Stimulated activated CD8-positive, alpha-beta memory T cell treated with anti-CD3 and anti-CD28 coated beads, Interleukin-15, amount 100 ng/mL, for 24 hours (primary cell): ENCODE results near the gene MAFB.

Experiments used
- DNase-seq: peaks from one replicate; pipeline ENCODE4 v3.0.0-alpha.2; 2020; ENCODE audit warnings: low read depth

MAFB gene

DNA sequence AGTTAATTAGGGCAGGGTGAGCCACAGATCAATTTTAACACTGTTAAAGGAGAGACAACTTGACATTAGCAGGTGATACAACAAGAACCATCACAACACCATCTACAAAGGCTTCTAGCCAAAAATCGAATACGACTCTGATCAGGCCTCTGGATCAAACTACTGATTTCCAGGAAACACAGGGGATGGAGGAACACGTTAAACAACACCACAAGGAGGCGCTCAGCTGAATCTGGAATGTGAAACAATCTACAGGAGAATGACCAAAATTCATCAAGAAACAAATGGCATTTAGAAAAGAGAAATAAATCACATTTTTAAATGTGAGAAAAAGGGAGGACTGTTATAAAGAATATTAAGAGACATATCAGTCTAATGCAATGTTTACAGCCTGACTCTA, 13.5 kb upstream of the MAFB start:
- no peak for DNase-seq

DNA sequence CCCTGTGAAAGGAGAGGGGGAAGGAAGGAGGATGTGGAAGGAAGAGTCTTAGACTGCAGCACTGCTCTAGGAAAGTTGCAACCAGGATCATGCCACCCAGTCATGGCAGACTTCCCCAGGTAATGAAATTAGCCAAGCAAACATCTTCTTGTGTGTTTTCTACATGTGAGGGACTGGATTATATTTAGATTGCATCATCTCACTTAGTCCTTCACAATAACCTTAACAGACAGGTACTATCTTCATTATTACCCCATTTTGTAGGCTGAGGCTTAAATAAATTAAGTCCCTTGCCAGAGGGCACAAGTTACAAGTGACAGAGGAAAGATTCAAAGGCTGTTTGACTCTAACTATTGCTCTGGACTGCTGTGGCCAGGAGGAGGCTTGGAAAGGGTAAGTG, 9.7 kb upstream of the MAFB start:
- no peak for DNase-seq

DNA sequence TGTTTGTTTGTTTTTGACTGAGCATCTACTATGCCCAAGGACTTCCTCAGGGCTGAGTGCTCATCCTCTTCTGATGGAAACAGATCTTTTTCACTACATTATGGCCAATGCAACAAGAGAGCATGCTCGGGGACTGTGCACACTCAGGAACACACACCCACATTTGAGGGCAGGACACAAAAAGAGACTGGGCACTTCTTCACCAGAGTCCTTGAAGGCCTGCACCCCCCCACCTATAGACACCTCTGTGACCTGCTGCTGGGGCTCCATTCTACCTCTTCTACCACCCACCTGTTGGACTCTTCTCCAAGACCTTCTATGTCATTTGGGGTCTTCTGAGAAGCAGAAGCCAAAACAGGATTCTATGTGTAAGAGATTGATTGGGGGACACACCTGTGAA, 9.2 kb upstream of the MAFB start:
- no peak for DNase-seq

DNA sequence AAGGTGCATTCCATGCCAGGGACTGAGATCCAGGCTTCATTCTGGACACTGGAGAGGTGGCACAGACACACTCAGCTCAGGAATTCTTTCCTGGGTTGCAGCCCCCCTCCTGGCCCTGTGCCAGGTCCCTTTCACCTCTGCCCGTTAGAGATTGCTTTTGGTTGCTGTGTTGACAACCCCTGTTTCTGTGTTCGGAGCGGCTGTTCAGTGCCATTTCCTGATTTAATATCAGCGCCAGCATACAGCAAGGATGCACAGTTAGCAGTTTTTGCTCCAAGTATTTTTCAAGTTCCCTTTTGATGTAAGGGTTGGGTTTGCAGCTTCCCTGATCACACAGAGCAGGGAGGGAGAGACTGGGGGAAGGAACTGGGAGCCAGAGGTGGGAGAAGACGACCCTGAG, 8.5 kb upstream of the MAFB start:
- no peak for DNase-seq

DNA sequence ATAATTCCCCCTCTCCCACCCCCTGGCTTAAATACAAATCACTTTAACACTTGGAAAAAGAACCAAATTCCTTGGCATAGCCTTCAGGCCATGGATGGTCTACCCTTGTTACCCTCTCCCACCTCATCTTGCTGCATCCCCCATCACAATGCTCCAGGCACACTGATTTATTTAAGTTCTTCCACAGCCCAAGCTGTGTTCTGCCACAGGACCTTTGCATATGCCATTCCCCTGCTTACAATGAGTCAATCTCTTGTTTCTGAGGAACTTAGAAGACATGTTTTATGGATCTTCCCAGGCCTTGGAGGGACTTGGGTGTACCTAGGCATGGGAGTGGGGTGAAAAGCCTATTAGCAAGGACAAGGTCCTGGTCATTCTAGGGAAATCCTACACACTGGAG, 6.2 kb upstream of the MAFB start:
- DNase-seq: no peak

DNA sequence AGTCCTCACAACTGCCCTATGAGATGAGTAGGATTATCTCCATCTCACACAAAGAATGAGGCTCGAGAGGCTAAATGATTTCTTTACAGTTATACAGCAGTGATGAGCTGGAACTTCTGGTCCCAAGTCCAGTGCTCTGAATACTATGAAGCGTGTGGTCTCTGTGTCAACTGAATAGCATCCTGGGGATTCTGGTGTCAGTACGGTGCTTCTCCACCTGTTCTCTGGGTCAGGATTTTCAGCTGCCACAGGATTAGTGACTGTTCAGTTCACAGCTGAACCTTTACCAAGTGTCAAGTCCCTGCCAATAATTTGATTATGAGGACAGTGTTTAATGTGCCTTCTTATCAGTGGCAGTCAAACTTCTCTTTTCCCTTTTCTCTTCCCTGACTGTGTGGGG, 5.2 kb upstream of the MAFB start:
- DNase-seq: no peak

DNA sequence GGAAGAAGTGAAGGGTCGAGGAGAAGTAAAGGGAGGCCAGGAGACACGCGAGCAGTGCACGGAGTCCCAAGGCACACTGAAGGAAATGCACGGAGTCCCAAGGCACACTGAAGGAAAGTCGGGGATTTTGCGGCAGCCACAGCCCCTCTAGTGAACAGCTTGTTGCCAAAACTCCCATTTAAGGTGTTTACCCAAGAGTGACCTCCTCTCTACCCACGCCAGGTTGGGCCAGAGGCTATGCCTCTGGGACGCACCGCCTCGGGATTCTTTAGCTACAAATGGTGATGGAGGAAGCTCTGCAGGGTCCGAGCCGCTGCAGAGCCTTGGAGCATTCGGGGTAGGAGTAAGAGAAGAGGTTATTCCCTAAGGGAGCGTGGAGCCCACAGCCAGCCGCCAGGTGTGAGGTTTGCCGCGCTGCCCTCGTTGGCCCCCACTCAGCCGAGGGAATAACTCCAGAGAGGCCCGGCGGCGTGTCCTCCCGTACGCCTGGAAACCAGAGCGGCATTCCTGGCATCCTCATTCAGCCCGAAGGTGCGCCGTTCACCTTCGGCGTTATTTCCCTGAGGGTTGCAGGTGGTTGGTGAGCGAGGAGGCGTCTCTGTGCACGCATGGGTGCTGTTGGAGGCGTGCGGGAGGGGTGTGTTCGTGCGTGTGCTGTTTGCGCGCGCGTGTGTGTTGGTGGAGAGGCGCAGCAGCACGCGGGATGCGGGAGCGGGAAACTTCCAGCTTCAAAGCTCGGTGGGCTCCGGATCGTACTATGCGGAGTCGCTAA, 3.4 kb upstream of the MAFB start:
- no peak for DNase-seq

DNA sequence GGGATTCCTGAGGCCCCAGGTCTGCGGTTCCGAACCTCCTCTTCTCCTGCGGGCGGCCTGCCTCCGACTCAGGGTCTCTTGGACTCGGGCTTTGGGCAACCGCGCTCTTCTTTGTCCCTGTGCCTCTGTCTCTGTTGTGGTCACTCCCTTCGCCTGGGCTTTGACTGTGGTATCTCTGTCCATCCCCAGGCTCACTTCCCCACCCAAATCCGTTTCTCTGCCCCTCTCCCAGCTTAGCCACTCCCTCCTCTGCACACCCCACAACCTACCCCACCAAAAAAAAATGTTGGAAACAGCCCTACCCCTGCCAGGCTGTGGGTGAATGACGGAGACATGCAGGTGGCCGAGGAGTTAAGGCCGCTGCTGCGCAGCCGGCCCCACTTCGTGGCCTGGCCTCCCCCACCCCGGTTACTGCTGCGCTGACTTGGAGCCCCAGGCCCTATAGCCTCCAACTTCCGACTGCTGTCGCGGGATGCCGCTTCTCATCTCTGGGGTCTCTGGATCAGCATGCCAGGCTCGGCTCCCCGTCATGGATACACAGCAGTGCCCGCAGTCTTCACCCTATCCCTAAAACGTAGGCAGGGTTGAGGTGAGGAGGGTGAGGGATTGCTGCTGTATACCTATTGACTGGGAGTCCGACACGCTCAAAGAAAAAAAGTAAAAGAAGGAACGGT, 2.7 kb upstream of the MAFB start:
- DNase-seq: no peak

DNA sequence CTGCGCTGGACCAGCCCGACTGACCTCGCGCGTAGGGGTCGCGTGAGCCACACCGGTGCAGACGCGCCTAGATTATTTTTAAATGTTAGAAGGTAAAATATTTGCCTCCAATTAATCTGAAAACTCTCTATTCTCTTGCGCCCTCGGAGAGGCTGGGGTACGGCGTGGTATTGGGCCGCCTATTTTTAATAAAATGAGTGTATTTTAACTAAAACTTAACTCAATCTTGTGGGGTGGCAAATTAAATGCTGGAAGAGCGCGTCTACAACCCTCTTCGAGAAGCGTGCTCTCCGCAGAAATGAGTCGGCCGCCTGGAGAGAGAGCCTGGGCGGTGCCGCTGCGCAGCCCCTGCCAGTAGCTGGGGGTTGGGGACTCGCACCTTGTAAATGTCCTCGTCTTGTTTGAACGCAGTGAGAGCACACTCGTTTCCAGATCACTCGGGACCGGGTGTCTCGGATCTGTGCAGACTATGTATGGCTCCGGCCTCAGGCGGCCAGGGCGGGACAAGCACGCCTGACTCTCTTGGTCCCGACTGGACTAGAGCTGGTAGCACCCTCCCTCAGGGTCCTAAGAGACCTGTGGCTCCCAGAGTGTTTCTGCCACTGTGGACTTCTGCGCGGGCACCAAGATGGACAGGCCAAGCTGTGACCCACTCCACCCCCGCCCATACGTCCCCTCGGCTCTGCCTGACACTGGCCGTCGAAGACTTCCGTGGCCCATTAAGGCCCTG, 2.0 kb upstream of the MAFB start:
- no peak for DNase-seq

DNA sequence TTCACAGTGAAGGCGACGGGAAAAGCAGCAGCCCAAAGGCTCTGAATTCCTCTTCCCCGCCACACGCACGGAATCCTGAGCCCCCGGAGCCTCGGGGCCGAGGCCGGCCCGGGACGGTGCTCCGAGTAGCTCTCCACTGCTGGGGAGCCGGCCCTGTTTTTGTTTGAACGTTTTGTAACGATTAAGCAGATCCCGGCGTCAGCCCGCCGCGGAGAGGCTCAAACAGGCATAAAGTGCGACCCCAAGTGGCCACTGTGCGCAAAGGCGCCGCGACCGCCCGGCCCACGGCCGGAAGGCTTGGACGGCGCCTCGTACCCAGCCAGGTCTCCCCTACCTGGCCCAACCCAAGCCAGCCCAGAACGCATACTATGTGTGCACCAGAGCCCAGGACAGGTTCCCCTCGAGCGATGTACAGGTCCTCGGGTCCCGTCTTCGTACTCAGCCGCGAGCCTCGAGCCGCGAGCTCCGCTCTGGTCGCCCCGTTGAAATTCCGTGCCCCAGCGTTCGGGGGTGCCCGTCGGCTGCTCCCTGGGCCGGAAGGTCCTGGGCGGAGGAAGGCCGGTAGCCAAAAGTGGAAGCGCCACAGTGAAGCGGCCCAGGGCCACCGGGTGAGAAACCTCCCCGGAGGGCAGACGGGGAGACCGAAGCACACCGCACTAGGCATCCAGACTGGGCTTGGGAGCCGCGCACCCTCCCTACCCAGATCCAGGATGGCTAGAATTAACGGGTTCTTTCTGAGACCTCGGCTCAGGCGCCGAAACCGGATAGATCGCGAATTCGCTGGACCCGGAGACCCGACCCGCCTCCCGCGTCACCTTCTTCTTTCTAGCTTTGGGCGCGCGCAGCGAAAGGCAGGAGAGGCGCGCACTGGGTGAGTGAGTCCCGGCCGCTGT, 1.2 kb upstream of the MAFB start:
- peak; percentile 50 for DNase-seq

DNA sequence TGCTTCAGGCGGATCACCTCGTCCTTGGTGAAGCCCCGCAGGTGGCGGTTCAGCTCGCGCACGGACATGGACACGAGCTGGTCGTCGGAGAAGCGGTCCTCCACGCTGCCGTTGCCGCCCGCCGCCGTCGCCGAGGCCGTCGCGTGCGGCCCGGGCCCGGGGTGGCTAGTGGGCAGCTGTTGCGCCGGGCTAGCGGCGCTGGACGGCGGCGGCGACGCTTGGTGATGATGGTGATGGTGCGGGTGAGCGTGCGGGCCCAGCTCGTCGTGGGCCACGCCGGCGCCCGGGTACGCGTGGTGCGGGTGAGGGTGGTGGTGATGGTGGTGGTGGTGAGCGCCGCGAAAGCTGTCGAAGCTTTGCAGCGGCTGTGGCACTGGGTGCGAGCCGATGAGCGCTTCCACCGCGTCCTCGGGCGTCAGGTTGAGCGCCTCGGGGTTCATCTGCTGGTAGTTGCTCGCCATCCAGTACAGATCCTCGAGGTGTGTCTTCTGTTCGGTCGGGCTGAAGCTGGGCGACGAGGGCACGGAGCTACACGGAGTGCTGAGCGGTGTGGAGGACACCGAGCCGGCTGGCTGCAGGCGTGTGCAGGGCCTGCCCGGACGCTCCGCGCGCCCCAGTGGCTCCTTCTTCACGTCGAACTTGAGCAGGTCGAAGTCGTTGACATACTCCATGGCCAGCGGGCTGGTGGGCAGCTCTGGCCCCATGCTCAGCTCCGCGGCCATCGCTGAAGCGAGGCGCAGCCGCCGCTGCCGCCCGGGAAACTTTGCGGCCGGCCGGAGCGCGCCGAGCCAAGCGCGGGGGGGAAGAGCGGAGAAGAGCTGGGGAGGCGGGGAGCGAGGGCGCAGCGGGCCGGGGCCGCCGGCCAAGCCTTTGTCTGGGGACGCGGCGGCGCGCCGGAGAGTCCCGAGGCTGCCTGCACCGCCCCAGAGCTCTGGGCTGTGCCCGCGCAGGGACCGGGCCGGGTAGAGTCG, 622 bp downstream of the MAFB start:
- no peak for DNase-seq

DNA sequence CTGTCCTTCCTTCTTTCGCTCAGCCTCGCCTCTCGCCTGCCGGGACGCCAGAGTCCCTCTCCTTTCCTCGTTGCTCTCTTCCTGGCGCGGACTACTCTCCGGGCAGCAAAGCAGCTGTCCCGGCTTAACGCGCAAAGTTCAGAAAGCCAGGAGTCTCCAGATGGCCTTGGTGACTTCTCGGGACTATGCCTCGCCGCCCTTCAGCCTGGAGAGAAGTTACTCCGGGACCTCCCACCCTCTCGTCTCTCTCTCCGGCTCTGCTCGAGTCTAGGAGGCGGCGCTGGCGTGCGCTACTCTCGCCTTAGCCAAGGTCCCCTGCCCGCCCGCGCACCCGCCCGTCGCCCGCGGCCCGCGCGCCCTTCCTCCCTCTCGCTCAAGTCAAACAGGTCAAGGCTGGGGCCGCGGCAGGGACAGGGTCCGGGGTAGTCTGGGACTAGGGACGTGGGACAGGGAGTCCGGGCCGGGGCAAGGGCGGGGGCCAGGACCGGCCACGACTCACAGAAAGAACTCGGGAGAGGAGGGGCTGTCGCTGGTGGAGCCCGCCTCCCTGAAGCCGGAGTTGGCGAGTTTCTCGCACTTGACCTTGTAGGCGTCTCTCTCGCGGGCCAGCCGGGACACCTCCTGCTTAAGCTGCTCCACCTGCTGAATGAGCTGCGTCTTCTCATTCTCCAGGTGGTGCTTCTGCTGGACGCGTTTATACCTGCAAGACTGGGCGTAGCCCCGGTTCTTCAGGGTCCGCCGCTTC, 1.5 kb downstream of the MAFB start:
- DNase-seq: no peak

DNA sequence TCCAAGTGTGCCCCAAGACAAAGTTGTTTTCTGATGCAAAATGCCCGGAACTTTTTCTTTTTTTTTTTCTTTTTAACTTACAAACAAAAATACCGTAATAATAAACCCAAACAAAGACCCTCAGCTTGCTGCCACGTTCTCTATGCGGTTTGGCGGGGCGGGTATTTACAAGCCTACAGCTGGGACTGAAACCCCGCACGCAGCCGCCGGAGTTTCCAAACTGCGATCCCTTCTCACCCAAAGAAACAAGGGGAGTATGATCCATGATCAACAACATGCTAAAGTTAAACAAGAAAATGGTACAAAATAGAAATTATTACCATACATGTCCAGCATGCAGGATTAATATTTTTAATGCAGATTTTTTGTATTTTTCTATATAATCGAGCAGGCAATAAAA, 2.1 kb downstream of the MAFB start:
- DNase-seq: no peak

DNA sequence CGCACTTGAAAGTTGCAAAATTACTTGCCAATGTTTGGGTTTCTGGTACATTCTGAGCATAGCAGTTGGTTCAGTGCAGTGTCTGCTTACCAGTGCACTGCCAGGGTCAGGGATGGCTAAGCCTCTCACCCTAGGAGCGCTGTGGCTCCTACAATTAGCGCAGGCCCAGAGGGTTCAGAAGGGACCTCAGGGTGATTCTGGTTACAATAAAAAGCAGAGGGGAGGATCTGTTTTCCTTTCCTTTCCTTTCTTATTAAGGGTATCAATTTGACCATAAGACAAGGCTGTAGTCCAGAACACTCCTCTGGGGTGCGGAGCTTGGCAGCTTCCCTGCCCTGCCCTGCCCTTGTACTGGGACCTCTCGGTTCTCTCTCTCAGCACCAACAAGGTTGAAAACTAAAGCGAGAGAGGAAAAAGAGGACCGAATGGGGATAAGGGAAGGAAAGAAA, 2.6 kb downstream of the MAFB start:
- no peak for DNase-seq

DNA sequence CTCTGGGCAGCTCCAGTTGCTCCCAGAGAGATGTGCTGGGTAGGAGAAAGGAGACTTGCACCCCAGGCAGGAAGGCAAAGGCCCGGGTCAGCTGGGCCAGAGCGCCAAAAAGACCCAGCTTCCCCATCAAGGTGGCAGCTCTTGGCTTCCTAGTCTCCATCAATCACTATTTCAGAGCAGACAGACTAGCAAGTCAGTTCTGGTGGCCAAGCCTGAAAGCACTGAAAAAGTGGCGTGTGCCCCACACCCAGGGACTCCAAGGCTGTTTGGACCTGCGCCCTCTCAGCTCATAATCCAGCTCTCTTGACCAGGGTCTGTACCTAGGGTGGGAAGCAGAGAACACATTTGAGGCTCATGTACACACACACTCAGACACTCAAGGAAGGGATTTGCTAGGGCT, 3.7 kb downstream of the MAFB start:
- no peak for DNase-seq

DNA sequence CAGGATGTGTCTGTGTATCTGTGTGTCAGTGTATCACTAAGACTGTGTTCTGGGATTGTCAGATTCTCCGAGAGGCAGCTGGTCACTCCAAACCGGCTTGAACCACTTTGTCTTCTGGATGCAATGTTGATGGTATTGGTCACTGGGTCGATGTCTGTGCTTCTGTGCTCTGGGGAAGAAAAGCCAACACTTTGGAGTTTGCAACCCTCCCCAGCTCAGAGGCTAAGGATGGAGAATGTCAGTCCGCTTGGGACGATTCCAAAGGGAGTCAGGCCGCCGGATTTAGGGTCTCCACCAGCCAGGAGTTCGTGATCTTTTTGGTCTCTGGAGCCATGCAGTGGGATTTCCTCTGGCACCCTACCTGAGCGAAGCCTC, 5.2 kb downstream of the MAFB start:
- no peak for DNase-seq

DNA sequence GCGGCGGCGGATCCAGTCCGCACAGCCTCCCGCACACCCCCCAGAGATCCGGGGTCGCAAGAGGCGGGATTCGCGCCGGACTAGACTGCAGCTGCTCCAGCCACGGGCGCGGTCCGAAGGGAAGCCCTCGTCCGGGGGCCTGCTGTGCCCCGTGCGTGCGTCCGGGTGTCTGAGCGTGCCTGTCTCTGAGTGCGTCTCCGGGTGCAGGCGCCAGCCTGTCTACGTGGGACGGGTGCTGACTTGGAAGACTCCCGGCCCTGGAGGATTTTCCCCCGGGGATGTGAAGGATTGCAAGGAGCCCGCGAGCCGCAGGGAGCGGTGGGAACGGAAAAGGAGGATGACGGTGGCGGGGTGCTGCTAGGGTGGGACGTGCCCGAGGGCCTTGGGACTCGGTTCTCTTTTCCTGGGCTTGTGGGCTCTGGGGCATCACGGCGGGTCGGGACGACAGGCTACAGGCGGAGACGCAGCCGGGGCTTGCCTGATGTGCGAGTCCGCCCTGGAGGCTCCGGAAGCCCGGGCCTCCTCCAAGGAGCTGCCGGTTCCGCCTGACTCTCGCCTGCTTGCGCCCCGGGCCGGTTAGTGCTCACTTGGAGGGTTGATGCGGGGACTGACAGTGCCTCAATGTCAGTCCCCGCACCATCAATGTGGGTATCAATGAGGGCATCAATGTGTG, 5.7 kb downstream of the MAFB start:
- no peak for DNase-seq

DNA sequence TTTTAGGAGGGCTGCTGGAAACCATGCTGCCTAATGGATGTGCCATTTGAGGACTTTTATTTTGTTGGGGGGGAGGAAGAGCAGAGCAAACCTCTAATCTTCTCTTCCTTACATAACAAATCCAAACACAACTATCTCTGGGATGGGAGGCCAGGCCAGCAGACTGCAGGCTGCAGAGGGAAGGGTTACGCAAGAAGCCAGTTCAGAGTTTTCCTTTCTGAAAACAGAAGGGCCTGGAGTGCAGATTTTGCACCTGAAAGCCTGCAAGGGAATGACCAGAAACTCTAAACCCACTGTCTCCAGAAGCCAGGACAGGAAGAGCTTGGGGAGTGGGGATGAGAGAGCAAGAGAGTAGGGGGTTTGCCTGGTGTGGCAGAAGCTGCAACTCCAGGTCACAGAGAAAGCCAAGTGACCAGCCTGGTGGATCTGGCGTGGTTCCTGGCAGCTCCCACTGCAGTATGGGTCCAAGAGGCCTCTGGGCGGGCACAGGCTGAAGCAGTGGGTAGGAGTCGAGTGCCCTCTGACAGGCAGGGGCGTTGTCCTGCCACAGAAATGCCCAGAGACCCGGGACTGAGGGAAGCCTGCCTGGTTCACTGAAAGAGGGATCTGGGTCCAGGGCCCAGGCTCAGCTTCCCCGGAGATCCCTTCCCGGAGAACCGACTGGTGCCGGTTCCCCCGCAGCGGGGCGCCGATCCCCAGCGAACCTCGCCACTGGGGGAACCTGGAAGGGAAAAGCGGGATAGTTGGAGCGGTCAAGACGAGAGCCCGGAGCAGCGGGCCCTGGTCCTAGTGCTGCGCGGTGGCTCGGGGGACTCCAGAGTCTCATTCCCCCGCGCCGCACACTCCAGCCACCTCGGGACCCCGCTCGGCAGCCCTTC, 6.7 kb downstream of the MAFB start:
- DNase-seq: no peak

DNA sequence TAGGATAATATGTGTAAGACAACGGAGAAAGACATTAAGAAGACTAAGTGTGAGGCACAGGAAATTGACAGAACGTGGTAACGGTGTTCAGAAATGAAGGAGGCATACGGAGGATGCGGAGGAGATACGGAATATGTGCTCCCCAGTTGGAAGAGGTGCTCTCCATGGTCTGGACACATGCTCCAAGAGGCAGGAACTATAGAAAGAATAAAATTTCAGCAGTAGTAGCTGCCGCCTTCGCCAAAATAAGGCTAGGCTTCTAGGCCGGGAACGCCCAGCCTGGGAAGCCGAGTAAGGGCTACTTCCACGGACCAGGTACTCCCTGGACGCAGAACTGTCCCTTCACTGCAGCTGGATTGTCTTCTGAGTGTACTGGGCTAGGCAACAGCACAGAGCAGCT, 7.4 kb downstream of the MAFB start:
- no peak for DNase-seq
